Fibroblast of peridontal ligament (primary cell): Measurements from ENCODE around the gene EML4.
A peak's percentile ranks its signal among the peaks of the same experiment; 100 is the strongest.
"Not testable (repeated sequence)": the region's sequence is repeated elsewhere in the genome, so short reads cannot be mapped to it uniquely, and the experiment has no call there.

Source experiments
- DNase-seq: peaks from one replicate; pipeline ENCODE4 v3.0.0-alpha.2; 2010; ENCODE audit errors: extremely low read depth

EML4 gene

DNA sequence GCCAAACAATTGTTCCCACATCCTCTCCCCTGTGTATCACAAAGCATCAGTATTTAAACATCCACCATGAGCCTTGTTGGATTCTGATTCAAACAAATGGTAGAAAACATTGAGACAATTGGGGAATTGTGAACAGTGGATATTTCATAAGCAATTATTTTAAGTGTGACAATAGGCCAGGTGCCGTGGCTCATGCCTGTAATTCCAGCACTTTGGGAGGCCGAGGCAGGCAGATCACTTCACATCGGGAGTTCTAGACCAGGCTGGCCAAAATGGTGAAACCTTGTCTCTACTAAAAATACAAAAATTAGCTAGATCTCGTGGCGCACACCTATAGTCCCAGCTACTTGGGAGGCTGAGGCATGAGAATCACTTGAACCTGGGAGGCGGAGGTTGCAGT, 165.7 kb downstream of the EML4 start:
- DNase-seq, result not testable (repeated sequence)

- no peak for DNase-seq
Observed at GRCh38 chr2:42335514-42336104, 166.5 kb downstream of the EML4 start.

GRCh38 chr2:42336361-42336965, 167.3 kb downstream of the EML4 start:
- no peak for DNase-seq

DNA sequence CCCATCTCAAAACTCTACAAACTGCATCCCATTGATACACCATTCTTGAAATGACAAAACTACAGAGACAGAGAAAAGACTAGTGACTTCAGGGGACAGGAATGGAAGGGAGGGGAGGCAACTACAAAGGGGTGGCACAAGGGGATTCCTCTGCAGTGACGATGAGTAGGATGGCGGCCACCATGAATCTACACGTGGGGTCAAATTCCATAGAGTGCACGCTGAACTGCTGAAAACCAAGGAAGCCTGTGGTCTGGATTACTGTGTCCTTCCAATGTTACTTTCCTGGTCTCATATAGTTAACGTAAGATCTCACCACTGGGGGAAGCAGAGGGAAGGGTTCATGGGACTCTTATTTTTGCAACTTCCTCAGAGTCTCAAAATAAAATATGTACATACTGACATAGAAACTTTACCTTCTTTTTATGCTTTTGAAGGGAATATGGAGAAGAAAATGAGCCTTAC, 168.2 kb downstream of the EML4 start:
- DNase-seq, result no peak

DNA sequence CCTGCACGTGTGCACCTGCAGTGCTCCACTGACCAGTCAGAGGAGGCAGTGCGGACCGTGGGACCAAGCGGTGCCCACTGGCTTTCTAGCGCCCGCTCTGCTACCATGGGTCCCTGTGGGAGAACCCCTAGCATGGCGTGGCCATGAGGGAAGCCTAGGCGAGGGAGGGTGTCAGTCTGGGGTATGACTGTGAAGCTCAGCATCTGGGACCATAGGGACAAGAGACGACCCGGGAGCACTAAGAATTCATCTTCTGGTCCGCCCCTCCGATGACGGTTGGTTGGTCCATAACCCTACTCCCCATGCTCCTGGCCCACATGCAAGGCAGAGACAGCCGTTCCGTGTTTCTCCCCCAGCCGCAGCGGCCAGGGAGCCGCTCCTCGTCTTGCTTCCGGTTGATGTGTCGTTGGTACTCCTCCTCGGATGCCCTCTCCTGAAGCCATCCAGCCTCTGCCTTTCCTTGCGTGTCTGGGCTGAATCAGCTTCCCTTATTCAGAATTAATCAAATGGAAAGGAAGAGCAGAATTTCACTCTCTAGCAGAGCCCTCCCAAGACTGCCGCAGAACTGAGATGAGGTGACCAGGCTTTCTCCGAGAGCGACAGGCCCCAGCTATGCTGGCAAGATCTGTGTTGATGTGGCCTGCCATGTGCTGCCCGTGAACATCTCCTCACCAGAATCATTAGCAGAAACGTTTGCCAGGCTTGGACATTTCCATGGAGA, 168.9 kb downstream of the EML4 start:
- DNase-seq, result no peak

DNA sequence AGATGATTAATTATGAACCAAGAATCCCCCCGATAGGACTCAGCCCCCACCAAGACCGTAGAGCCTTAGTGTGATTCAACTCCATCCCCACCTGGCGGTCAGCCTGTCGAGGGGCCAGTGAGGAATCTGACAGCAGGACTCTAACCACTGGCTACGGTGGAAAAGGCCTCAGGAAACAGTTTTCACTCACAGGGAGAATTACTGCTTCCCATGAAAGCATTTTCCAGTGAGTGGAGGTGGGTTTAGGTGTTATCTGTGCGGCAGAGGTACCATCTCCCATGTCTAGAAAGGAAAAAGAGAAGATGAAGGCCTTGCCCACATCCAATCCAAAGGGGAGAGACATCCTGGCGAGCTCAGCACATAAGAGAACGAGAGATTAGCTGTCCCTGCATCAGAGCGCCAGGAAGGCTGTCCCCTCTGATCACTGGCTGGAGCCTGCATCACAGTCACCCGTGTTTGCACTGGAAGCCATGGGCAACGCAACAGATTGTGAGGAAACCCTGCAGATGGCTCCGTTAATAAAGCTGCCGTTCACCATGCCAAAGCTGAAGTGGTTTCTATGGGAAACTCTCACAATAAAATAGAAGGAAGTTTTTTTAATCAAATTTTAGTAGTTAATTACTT, 169.5 kb downstream of the EML4 start:
- DNase-seq, result no peak

DNA sequence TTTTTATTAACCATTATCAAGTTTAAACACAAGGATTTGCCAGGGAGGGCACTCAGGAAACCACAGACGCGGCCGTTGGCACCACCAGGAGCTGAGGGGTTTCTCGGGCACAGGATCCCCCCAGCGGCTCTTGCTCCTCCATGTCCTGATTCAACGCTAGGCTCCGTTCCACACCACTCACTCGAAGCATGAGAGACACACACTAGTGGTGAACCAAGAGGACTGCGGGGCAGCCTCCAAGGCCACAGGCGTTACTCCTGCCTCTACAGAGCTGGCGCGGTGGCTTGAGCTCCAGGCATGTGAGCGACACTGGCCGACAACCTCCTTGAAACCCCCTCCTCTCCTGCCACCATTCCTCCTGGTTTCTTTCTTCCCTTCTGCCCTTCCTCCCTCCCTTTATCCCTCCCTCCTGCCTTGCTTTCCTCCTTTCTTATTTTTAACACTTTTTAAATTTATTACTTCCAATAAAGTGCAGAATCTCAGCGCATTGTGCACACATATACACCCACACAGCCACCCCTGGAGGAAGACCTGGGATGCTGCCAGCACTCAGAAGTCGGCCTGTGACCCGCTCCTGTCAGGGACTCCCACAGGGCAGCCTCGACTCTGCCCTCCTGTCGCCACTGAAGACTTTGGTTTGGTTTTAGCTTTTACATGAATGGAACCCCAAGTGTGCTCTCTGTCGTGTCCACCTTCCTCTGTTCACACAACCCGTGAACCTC, 170.2 kb downstream of the EML4 start:
- DNase-seq, result no peak

- no peak for DNase-seq
Observed at GRCh38 chr2:42340045-42340937, 171.1 kb downstream of the EML4 start.

DNA sequence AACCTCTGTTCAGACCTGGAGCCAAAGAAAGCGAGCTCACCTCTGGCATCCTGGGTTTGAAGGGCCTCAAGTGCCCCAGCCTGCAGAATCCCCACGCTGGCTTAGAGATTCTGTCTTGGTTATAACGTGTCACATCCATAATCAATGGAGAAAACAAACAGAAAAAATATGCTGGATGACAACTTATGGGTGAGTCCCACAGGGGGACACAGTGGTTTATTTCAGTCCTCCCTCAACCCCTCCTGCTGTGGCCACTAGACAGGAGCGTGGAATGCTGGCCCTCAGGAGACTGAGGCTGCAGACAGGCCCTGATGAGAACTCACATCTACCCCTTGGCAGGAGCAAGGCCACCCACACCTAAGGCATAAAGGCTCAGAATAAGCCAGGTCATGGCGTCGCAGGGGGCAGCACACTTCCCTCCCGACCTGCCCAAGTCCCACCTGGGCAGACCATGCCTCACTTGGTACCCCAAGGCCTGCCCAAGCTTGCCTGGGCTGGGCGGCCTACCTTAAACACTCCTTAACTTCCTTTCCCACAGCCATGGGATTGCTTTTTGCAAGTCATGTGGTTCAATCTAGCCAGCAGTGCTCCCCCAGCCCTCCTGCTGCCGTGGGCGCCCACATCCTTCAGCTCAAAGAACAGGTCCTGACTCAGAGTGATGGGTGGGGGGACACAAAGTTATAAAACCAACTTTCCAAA, 171.9 kb downstream of the EML4 start:
- DNase-seq, result no peak

GRCh38 chr2:42342061-42342794, 173.1 kb downstream of the EML4 start:
- peak; percentile 92 for DNase-seq

GRCh38 chr2:42342795-42343241, 173.7 kb downstream of the EML4 start:
- no peak for DNase-seq

GRCh38 chr2:42345986-42346385, 176.8 kb downstream of the EML4 start:
- no peak for DNase-seq

DNA sequence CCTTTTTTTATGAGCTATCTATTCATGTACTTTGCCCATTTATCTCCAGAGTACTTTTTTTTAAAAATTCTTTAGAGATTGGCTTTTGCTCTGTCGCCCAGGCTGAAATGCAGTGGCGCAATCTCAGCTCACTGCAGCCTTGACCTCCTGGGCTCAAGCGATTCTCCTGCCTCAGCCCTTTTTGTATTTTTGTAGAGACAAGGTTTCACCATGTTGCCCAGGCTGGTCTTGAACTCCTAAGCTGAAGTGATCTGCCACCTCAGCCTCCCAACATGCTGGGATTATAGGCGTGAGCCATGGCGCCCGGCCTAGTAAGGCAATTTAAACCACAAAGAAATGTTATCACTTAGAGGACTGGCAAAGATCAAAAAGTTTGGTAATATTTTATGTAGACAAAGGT, 177.7 kb downstream of the EML4 start:
- DNase-seq, result not testable (repeated sequence)

DNA sequence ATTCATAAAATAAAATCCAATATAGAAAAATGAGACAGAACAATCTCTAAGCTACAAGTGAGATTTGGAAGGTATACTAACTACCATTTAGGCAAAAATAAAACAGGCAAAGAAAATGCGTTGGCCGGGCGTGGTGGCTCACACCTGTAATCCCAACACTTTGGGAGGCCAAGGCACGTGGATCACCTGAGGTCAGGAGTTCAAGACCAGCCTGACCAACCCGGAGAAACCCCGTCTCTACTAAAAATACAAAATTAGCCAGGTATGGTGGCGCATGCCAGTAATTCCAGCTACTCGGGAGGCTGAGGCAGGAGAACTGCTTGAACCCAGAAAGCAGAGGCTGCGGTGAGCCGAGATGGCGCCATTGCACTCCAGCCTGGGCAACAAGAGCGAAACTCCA, 178.4 kb downstream of the EML4 start:
- DNase-seq, result not testable (repeated sequence)

- no peak for DNase-seq
Observed at GRCh38 chr2:42348113-42348805, 179.1 kb downstream of the EML4 start.

- peak; percentile 35 for DNase-seq
Observed at GRCh38 chr2:42350434-42351063, 181.4 kb downstream of the EML4 start.

DNA sequence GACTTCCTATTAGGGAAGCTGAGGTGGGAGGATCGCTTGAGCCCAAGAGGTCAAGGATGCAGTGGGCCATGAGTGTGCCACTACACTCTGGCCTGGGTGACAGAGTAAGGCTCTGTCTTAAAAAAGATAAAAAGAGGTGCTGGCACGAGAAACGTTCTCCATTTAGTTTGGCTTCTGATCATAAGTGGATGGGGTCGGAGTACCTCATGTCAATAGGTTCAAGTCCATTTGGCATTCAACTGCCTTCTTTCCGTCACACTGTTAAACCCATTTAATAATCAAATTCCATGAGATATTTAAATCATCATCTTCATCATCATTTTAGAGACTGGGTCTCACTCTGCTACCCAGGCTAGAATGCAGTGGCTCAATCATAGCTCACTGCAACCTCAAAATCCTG, 182.7 kb downstream of the EML4 start:
- no peak for DNase-seq

DNA sequence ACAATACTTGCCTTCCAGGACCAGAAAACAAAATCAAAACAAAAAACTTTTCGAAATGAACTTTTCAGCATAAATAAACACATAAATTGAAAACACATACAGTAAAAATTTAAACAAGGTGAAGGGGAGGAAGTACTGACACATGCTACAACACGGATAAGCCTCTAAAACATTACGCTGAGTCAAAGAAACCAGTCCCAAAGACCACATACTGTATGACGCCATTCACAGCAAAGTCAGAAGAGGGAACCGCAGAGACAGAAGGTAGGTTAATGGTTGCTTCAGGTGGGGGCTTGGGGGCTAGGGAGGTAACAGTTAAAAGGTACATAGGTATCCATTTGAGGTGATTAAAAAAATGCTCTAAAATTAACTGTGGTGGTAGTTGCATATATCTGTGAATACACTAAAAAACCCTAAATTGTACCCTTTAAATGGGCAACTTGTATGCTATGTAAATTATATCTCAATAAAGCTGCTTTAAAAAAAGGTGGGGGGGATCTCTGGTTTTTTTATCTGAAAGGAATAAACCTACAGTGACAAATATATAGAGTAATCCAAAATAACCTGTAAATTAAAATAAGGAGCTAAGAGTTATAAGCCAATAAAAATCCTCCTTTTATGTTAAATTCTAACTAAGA, 184.8 kb downstream of the EML4 start:
- DNase-seq, result peak; percentile 45
